PC-3 (cell line): ENCODE results near the gene DPP8. TPM values are rescaled to one million over a fixed set of nuclear protein-coding genes. Genes with fewer than 3 reads are reported as not detected.

Experiments used
- ATAC-seq: fragments of 200-7000 bp; cut with Tn5 transposase; 2 replicates; pipeline ENCODE4 v1.9.1; 2020; ENCODE audit warnings: mild to moderate bottlenecking, moderate library complexity
- BruUV-seq: library from RNA; stranded (reverse); fragments of 400-500 nt; replicated peaks from 2 replicates; lab custom pipeline; 2021; lab: Mats Ljungman, UMichigan
- CTCF ChIA-PET: fragments of 300-600 bp; sonication (Branson Sonifier 250); formaldehyde crosslinking; loops from one replicate; lab custom pipeline; 2022; ENCODE audit warnings: antibody characterized with exemption; lab: Charles Lee
- POLR2A ChIA-PET: fragments of 300-600 bp; sonication (Branson Sonifier 250); formaldehyde crosslinking; loops from one replicate; lab custom pipeline; 2022; ENCODE audit warnings: antibody characterized with exemption; ENCODE audit not compliant: unreplicated experiment; lab: Charles Lee
- DNase-seq: peaks from one replicate; pipeline ENCODE4 v3.0.0-alpha.2; 2015
- H2AFZ ChIP-seq: fragments of 300-600 bp; sonication (generic); 2 replicates; pipeline ENCODE4 v1.6.0; 2016; ENCODE audit warnings: antibody characterized with exemption, low read length
- H3F3A ChIP-seq: fragments of 300-600 bp; sonication (generic); one replicate; pipeline ENCODE4 v1.6.0; 2017; ENCODE audit warnings: antibody characterized with exemption, low read length, control low read depth, mild to moderate bottlenecking; ENCODE audit not compliant: unreplicated experiment
- H3K27ac ChIP-seq: fragments of 300-600 bp; sonication (generic); 2 replicates; pipeline ENCODE4 v1.5.1; 2016; ENCODE audit warnings: mild to moderate bottlenecking, low read length
- H3K27me3 ChIP-seq: fragments of 300-600 bp; sonication (generic); 2 replicates; pipeline ENCODE4 v1.6.1; 2016; ENCODE audit warnings: low read length, mixed read lengths
- H3K36me3 ChIP-seq: fragments of 300-600 bp; sonication (generic); 2 replicates; pipeline ENCODE4 v1.6.1; 2016; ENCODE audit warnings: low read depth, mixed run types, low read length, mixed read lengths
- H3K4me1 ChIP-seq: fragments of 300-600 bp; sonication (generic); 2 replicates; pipeline ENCODE4 v1.5.1; 2016; ENCODE audit warnings: low read length; ENCODE audit not compliant: insufficient read depth
- H3K4me2 ChIP-seq: fragments of 300-600 bp; sonication (generic); 2 replicates; pipeline ENCODE4 v1.6.0; 2016; ENCODE audit warnings: low read length
- H3K4me3 ChIP-seq: fragments of 300-600 bp; sonication (generic); 2 replicates; pipeline ENCODE4 v1.5.1; 2016; ENCODE audit warnings: mild to moderate bottlenecking, low read length, mixed read lengths
- H3K79me2 ChIP-seq: fragments of 300-600 bp; sonication (generic); 2 replicates; pipeline ENCODE4 v1.6.1; 2017; ENCODE audit warnings: low read length, mixed read lengths
- H3K9ac ChIP-seq: fragments of 300-600 bp; sonication (generic); 2 replicates; pipeline ENCODE4 v1.6.0; 2016; ENCODE audit warnings: mild to moderate bottlenecking, low read length
- H3K9me2 ChIP-seq: fragments of 300-600 bp; sonication (generic); replicated peaks from 2 replicates; pipeline ENCODE4 v1.6.1; 2016; ENCODE audit warnings: mixed run types, low read length, mixed read lengths
- H3K9me3 ChIP-seq: fragments of 300-600 bp; sonication (generic); 2 replicates; pipeline ENCODE4 v1.6.1; 2016; ENCODE audit warnings: low read length, mixed read lengths
- H4K20me1 ChIP-seq: fragments of 300-600 bp; sonication (generic); 2 replicates; pipeline ENCODE4 v1.6.1; 2016; ENCODE audit warnings: low read length, mixed read lengths
- CTCF ChIP-seq: fragments of 300-600 bp; sonication (generic); conservative IDR thresholded peaks from 2 replicates; pipeline ENCODE4 v1.5.1; 2017; ENCODE audit warnings: antibody characterized with exemption, low read depth, mild to moderate bottlenecking, low read length
- EZH2 ChIP-seq: fragments of 300-600 bp; sonication (generic); IDR thresholded peaks from one replicate; pipeline ENCODE4 v1.6.1; 2017; ENCODE audit warnings: antibody characterized with exemption, mild to moderate bottlenecking, low read length; ENCODE audit not compliant: unreplicated experiment
- EZH2phosphoT487 ChIP-seq: fragments of 300-600 bp; sonication (generic); IDR thresholded peaks from 2 replicates; pipeline ENCODE4 v1.6.1; 2018; ENCODE audit warnings: mild to moderate bottlenecking, antibody characterized with exemption, low read length, borderline replicate concordance
- intact Hi-C: fragments of 100-400 bp; cut with micrococcal nuclease; formaldehyde crosslinking; loops from 2 replicates; pipeline ENCODE4 v1.9.0; 2023
- total RNA-seq: library from RNA; depleted of rRNA; stranded (reverse); fragments of >200 nt; gene quantifications from 2 replicates; pipeline ENCODE4 v1.2.3, GENCODE V29; 2014

DPP8 gene
- total RNA-seq, 1 experiment from 2014 or later, result 20.6 TPM

- H3K9me3 ChIP-seq, result no peaks in the 10 kb centered on the region
- DNase-seq (no peak), ATAC-seq (no peak)
- H3K9ac ChIP-seq, result peak overlapping the region; percentile 36; the same call in 1 of the 2 replicates
- no peaks in the 10 kb centered on the region for H3K9me2 ChIP-seq
- H3K4me1 ChIP-seq, result peaks cover 22% of the 10 kb centered on the region
- H2AFZ ChIP-seq, result peak overlapping the region; percentile 64; the same call in 1 of the 2 replicates
- H3K27ac ChIP-seq, result peak overlapping the region; percentile 92
- H3K36me3 ChIP-seq, result no peaks in the 10 kb centered on the region
- intact Hi-C loops, result no loop called here
- no peaks in the 10 kb centered on the region for H3K27me3 ChIP-seq
- ChIA-PET CTCF (no interaction called here), POLR2A (no interaction called here)
- no peaks in the 10 kb centered on the region for H3F3A ChIP-seq
- BruUV-seq, result no TSS peak
- no peaks in the 10 kb centered on the region for H4K20me1 ChIP-seq
- no peak for TF ChIP-seq EZH2phosphoT487
- TF ChIP-seq EZH2, result no peak
- no peak for TF ChIP-seq CTCF
- H3K4me2 ChIP-seq, result peak overlapping the region; percentile 66
- no peak overlapping the region for H3K4me3 ChIP-seq
- no peaks in the 10 kb centered on the region for H3K79me2 ChIP-seq
Observed at GRCh38 chr15:65408324-65409035, 109.0 kb downstream of the DPP8 start.

- Histone ChIP-seq H3K4me3 (no peak overlapping the region), H3K36me3 (no peaks in the 10 kb centered on the region), H3K9ac (no peak overlapping the region), H3K9me2 (no peaks in the 10 kb centered on the region), H4K20me1 (no peaks in the 10 kb centered on the region), H3K4me2 (no peak overlapping the region), H2AFZ (no peak overlapping the region), H3K27ac (no peak overlapping the region), H3K79me2 (no peaks in the 10 kb centered on the region), H3K9me3 (no peaks in the 10 kb centered on the region), H3K27me3 (no peaks in the 10 kb centered on the region), H3F3A (no peaks in the 10 kb centered on the region), H3K4me1 (peaks cover 17% of the 10 kb centered on the region)
- TF ChIP-seq CTCF, result no peak
- no peak for TF ChIP-seq EZH2
- ATAC-seq (no peak), DNase-seq (no peak)
- ChIA-PET CTCF (no interaction called here), POLR2A (interaction anchor here (0.5 kb wide), 1 partner anchor 1205 kb away, joined by 14 read pairs; no protein-coding TSS in a partner anchor)
- no TSS peak for BruUV-seq
- intact Hi-C loops, result no loop called here
Observed at GRCh38 chr15:65406424-65407000, 111.0 kb downstream of the DPP8 start.

- H4K20me1 ChIP-seq, result no peaks in the 10 kb centered on the region
- no peak for DNase-seq
- H3K9me3 ChIP-seq, result no peaks in the 10 kb centered on the region
- no TSS peak for BruUV-seq
- TF ChIP-seq EZH2phosphoT487 (no peak), EZH2 (no peak), CTCF (no peak)
- H3K4me2 ChIP-seq, result no peak overlapping the region
- H3K4me3 ChIP-seq, result no peak overlapping the region
- CTCF ChIA-PET, result no interaction called here
- H3K9ac ChIP-seq, result no peak overlapping the region
- H3K4me1 ChIP-seq, result peaks cover 17% of the 10 kb centered on the region
- H3K9me2 ChIP-seq, result no peaks in the 10 kb centered on the region
- H3K79me2 ChIP-seq, result no peaks in the 10 kb centered on the region
- no peak for ATAC-seq
- no peaks in the 10 kb centered on the region for H3K27me3 ChIP-seq
- H2AFZ ChIP-seq, result no peak overlapping the region
- H3K36me3 ChIP-seq, result no peaks in the 10 kb centered on the region
- H3K27ac ChIP-seq, result no peak overlapping the region
- no peaks in the 10 kb centered on the region for H3F3A ChIP-seq
- intact Hi-C loops, result no loop called here
- POLR2A ChIA-PET, result no interaction called here
Observed at GRCh38 chr15:65405791-65406423, 111.6 kb downstream of the DPP8 start.
